DMS 273 (cell line): Measurements from ENCODE around the gene PRPF4.

Experiments
- DNase-seq: peaks from one replicate; lab custom pipeline; 2025; ENCODE audit not compliant: unreplicated experiment; lab: John Stamatoyannopoulos, UW

Gene PRPF4

DNA sequence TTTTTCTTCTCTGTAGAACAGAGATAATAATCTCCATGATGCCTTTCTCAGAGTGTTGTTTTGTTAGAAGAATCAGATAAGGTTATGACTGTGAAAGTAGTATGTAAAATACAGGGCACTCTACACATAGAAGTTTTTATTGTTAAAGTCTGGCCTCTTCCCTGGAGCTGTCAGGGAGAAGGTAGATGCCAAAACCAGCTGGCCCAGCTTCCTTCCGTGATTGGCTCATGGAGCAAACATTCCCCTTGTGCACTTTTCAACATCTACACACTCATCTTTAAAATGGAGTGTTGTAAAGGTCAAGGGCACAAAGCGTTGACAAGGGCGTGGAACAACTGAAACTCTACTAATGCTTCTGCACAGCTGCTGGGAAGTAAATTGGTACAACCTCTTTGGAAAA is 35.1 kb downstream of the PRPF4 start:
- DNase-seq, result no peak

DNA sequence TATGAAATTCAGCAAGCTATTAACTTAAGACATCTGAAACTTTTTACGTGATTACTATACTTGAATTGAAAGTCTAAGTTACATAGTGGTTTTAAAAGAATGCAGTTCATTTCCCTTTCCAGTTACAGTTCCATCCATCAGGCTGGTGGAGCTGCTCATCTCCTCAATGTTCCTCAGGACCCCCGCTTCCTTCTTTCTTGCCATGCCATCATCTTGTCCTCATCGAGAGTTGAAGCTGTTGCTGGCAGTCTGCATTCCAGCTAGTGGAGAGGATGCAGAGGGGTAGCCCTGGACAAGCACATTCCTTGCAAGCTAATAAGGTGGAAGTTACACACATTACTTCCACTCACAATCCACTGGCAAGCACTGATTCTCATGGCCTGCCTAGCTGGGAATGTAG is 36.5 kb downstream of the PRPF4 start:
- DNase-seq, result no peak

DNA sequence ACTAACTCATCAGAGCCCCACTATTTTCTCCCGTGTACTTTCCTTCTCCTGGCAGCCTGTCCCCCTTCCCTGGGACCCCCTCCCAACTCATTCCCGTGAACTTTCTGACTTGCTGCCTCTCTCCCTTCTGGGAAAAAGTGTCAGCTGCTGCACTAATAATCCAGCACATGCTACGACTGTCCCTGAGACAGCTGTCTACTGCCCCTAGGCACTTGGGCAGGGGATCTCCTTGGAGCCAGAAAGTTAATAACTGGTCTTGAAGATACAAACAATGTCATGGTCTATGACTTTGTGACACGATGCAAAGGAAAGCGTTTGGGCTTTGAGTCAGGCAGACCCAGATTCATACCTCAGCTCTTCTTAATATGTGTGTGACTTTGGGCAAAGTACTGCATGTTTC is 37.8 kb downstream of the PRPF4 start:
- DNase-seq, result no peak

GRCh38 chr9:113315231-113315630 is 39.8 kb downstream of the PRPF4 start:
- DNase-seq, result no peak

DNA sequence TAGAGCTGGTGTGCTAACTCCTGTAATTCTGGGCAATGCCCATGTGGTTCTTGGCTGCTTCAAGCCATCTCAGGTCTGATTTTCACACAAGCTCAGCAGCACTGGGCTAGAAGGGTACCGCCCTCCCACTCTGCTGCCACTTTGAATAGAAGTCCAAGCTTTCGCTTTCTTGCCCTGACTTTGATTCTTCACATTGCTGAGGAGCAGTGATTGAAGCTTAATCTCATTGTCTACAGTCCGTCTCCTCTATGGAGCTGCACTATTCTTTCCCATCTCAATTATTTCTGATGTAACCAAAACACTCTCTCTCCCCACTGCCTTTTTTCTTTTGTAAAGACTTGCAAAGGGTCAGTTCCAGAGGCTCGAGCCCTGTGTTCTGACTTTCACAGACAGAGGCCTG is 40.6 kb downstream of the PRPF4 start:
- DNase-seq, result no peak

- no peak for DNase-seq
These were observed 42.3 kb downstream of the PRPF4 start for GRCh38 chr9:113317777-113318176.

DNA sequence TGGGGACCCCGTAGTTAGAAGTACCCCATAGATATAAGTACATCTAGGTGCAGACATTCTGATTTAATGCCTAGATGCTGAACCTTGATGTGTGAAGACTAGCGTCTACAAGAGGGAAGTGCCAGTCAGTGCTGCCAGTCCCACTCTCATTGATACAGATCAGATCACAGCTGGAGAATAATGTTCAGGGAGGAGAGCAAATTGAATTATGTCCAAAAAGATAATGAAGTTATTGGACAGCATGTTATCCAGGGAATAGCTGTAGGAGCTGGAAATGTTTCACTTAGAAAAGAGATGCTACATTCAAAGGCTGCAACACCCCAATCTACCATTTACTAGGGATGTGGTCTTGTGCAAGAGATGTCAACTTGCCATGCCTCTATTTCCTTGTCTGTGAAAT is 43.6 kb downstream of the PRPF4 start:
- no peak for DNase-seq

DNA sequence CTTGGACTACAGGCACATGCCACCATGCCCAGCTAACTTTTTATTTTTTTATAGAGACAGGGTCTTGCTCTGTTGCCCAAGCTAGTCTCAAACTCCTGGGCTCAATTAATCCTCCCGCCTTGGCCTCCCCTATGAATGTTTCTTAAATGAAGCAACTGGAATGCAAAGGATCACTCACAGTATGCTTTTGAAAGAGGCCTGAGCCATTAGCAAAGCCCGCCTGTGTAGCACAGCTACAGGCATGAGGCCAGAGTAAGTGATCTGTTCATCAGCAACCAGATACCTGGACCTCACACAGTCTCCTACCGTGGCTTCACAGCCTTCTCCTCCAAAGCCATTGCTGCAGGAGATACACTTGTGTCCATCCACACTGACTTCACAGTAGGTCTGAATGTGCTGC is 44.6 kb downstream of the PRPF4 start:
- no peak for DNase-seq

DNA sequence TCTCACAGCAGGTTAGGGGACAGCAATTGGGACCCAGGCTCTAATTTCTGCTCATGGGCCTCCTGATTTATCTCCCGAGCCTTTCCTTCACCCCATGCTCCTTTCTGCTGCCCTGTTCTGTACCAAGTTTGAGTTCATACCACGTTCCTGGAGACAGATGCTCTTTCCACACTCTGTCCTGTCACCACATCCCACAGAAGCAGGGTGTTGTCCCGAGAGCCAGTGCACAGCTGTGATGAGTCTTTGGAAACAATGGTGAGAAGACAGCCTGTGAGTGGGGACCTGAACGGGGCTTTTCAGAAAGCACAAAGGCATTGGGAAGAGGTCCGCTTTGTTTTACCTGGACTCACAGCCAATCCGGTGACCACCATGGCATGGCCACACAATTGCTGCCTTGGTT is 47.2 kb downstream of the PRPF4 start:
- no peak for DNase-seq

DNA sequence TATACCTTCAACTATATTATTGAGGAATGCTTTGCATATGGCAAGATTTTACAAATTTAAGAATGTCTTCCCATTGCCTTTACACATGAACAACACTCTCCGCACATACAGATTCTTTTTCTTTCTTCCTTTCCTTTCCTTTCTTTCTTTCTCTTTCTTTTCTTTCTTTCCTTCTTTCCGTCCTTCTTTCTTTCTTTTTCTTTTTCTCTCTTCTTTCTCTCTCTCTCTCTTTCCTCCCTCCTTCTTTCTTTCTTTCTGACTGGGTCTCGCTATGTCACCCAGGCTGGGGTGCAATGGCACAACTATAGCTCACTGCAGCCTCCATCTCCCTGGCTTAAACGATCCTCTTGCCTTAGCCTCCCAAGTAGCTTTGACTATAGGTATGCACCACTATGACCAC is 50.8 kb downstream of the PRPF4 start:
- no peak for DNase-seq

DNA sequence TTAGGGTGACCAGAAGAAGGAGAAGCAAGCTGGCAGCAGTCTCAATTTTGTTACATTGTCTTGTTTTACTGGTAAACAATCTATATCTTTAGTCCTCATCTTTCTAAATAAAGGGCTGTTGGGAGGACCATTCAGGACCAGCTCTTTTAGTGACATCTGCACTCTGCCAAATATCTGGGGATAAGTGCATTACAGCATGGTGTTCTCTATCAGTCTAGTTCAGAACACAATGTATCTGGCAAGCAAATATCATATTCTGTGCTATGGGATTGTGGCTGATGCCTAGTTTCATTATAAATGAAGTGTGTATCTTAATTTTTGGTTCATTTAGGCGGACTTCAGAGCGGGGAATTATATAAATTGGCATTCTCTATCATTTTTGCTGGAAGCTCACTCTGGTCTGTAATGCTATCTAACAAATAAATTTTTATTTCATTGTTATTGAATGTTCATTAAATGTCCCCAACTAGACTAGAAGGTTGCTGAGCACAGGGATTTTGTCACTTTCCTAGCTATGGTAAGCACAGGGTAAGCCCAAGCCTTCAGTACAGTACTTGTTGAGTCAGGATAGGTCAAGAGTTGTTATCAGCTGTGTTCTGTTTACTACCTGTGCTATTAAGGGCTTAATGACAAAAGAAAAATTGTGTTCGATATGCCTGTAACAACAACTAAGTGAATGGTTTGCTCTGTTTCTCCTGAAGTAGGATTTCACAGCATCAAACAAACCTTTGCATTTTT is 52.8 kb downstream of the PRPF4 start:
- DNase-seq, result no peak

GRCh38 chr9:113331780-113332179 is 56.3 kb downstream of the PRPF4 start:
- no peak for DNase-seq

DNA sequence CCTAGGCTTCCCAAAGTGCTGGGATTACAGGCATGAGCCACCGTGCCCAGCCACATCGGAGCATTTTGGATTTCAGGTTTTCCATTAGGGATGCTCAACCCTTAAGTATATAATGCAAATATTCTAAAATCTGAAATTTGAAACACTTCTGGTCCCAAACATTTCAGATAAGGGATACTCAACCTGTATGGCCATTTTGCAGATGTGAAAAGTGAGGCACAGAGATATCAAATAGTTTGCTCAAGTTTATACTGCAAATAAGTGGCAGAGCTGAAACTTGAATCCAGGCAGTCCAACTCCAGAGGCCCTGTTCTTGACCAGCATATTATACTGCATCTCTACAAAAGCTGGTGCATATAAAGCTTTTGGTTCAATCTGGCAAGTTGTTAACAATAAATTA is 62.3 kb downstream of the PRPF4 start:
- no peak for DNase-seq

DNA sequence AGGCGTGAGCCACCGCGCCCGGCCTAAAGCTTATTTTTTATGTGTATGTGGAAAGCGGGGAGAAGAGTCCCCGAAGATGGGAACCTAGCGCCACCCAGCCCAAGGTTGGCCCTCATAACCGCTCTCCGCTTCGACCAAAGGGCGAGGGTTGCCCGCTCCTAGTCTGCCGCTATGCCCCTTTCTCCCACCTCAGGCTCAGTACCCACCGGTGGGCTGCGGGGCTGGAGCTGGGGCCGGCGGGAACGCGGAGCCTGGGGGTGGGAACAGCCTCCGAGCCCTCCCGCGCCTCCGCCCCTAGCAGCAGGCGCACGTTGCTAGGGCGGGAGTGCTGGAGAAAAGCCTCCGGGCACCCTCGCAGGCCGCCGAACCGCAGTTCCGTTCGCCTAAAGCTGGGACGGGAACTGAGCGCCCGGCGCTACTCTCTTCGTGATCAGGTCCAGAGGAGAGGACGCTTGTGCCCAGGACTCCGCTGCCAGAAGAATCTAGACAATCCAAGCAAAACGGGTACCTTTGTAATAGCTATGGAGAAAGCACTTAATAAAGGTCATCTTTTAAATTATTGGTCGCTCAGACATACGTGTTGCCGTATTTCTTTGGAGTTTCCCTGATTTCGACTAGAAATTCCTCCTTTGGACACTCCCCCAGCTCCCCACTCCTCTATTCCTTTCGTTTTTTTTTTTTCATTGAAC is 64.7 kb downstream of the PRPF4 start, which contains the start of gene WDR31:
Gene WDR31 (minus strand): TSS at position 265 of the 689 bp plus-strand sequence. CDS start 8,253 bp downstream, outside the sequence.
- peak; percentile 94 for DNase-seq

- DNase-seq, result peak; percentile 46
These were observed 66.4 kb downstream of the PRPF4 start for GRCh38 chr9:113341712-113342410.
